Fibroblast of skin of back (primary cell): Measurements from ENCODE around the gene SAMD15. TPM values are rescaled to one million over a fixed set of nuclear protein-coding genes. Genes with fewer than 3 reads are reported as not detected.
"Not testable (repeated sequence)": the region's sequence is repeated elsewhere in the genome, so short reads cannot be mapped to it uniquely, and the experiment has no call there.

Experiments
- DNase-seq: peaks from one replicate; pipeline ENCODE4 v3.0.0-alpha.2; 2013
- polyA plus RNA-seq, 2 experiments: library from polyadenylated mRNA; unstranded; fragments of 120-200 nt; gene quantifications; one replicate each; pipeline ENCODE4 v1.2.1, GENCODE V29; 2013; ENCODE audit not compliant: insufficient read length in 2 of 2

The SAMD15 gene
- polyA plus RNA-seq (2013, experiment 1 of 2; ENCODE audit: insufficient read length), result 0.74 TPM
- 0.37 TPM for polyA plus RNA-seq (2013, experiment 2 of 2; ENCODE audit: insufficient read length)

- DNase-seq, result peak; percentile 82
These were observed at the start of gene SAMD15, which contains the start of gene TMED8 for GRCh38 chr14:77376771-77377501. TSS of gene SAMD15 (plus strand) at chr14:77377379. CDS start at chr14:77377419, 40 bp downstream. TSS of gene TMED8 (minus strand) at chr14:77377094. CDS start at chr14:77377053, 41 bp downstream.

GRCh38 chr14:77329872-77330271 is 47.3 kb upstream of the SAMD15 start:
- no peak for DNase-seq

DNA sequence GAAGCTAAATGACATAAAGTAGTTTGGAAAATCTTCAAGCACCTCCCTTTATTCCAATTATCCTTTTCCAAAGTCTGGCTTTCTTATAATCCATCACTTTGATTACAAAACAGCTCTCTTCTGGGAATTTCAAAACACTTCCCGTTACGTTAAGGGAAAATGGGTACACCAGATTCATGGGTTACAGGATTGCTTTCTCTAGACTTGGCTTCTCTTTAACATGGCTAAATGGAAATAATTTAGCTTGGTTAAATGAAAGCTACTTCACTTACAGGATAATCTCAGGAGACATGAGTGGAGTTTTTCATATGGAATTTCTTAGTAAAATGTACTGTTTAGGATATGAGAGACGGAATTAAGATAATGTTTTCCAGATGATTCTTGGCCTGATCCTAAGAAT is 41.6 kb upstream of the SAMD15 start:
- DNase-seq, result no peak

DNA sequence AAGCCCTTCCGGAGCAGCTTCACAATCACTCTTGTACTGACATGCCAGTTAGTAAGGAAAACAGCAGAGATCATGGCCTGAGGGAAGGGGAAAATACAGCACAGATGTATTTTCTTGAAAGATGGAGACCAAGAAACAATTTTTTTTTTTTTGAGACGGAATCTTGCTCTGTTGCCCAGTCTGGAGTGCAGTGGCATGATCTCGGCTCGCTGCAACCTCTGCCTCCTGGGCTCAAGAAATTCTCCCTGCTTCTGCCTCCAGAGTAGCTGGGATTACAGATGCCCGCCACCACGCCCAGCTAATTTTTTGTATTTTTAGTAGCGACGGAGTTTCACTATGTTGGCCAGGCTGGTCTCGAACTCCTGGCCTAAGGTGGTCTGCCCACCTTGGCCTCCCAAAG is 39.9 kb upstream of the SAMD15 start:
- not testable (repeated sequence) for DNase-seq

DNA sequence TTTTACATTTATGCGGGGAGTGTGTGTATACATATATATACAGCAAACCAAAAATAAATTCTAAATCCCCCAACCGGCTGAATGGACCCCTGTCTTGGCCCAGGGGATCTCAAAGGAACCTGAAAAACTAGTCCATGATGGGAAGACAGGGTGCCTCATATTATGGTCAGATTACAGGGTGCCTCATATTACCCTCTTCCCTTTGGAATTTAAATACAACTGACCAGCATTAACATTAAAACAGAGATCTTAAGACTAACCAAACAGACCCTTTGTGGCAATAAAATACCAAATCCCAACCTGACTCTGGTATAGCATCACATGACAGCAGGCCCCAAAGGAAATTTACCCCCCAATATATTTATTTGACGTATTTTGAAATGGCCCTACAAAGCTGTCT is 39.3 kb upstream of the SAMD15 start:
- DNase-seq, result no peak

DNA sequence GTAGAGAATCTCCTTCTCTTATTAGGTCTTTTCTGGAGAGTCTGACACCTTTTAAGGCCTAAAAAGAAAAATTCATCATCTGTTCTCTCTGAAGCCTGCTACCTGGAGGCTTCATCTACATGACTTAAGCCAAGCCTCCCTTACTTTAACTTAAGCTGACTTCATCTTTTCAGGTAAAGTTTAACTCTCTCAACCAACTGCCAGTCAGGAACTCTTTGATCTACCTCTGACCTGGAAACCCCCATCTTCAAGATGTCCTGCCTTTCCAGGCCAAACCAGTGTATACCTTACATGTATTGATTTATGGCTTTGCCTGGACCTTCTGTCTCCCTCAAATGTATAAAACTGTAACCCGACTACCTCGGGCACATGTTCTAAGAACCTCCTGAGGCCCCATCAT is 38.9 kb upstream of the SAMD15 start:
- no peak for DNase-seq

DNA sequence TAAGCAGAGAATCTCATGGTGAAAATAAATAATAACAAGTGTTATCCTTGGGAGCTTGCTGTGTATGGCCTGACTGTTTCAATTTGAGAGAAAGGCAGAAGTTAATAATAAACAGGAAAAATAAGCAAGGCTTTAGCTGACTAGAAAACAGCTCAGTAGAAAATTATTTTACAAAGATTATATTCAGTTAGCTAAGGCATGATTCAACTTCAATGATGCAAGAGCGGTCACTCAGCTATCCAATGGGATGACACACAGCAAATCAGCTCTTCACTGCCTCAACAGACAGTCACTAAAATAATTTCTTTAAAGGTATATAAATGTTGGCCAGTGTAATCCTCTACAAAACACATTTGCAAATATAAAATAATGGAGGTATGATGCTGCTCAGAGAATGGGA is 37.8 kb upstream of the SAMD15 start:
- peak; percentile 39 for DNase-seq

DNA sequence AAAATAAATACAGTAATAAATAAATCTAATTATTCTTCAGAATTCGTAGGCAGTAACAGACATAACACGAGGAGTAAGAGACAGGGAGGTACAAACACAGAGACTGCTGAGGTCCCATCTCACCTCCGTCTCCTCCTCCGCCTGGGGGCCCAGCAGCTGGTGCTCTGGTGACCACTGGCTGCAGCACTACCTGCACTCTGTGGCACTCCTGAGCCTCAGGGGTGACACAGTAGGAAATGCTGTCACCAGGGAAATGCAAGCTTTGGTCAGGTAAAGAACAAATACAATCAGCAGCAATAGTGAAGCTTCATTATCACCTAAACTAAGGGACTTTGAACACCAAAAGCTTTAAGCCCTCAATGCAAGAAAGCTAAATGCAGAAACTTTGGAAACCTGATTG is 36.8 kb upstream of the SAMD15 start:
- no peak for DNase-seq

DNA sequence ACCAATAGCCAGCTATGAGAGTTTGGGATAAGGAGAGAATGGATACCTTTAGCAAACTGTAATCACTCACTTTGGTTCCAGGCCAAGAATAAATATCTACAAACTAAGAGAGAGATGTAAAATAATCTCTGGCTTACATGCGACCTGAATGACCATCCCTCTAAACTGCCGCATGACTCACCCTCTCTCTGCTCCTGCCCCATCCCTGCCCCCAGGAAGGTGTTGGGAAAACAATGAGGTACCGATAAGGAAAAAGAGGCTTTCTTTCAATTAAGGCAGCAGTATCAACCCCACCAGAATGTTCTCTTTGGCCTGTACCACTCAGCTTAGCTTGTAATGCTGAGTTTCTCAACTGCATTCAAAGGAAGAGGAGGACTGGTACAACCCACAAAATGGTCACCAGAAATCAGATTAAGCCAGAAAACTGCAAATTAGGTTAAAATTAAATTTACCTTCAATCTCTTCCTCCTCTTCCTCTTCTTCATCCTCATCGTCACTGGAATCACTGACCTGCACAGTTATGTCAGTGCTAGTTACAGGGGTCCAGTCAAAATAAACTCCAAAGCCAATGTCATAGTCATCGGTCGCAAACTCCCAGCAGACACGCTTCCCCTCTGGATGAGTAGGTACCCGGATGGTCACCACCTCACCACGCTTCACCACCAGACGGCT is 34.3 kb upstream of the SAMD15 start:
- no peak for DNase-seq

- no peak for DNase-seq
These were observed 33.5 kb upstream of the SAMD15 start for GRCh38 chr14:77343662-77344061.

DNA sequence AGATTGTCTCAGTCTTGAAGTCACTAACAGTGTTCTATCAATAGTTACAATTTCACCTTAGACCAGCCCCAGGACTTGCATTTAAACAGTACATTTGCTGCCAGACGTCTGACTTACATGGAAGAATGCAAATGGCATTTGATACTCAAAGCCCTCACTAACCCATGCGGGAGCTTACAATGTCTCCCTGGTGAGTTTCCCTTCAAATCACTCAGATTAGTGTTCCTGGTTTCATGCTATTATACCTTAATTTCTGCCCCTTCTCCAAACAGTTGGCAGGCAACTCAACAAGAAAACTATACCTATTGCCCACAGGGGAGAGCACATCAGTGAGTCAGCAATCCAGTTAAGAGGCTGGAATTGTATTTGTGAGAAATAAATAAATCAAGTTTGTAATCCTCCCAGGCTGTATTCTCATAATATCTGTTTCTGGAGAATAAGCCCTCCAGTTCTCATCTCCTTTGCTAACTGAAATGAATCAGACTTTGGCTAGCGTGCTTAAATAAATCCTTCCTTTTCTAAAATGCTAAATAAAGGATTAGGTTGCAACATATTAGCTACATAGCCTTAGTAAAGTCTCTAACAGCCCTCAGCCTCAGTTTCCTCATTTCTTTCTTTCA is 32.7 kb upstream of the SAMD15 start:
- no peak for DNase-seq

DNA sequence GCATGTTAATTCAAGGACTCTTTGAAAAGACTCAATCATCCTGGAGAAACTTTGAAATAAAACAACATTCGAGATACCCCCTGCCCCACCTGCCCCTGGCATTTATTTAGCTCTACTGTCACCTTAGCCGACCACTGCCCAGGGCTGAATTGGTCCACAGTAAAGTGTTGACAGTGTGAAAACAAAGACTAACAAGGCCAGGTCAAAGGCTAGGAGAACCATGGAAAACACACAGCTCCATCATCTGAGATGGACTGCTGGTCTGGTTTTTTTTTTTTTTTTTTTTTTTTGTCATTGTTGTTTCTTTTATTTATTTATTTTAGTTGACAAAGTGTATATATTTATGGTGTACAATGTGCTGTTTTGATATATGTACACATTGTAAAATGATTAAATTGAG is 30.7 kb upstream of the SAMD15 start:
- no peak for DNase-seq

GRCh38 chr14:77347751-77348150 is 29.4 kb upstream of the SAMD15 start:
- no peak for DNase-seq

GRCh38 chr14:77353469-77354141 is 23.6 kb upstream of the SAMD15 start:
- no peak for DNase-seq

GRCh38 chr14:77355811-77356210 is 21.4 kb upstream of the SAMD15 start:
- no peak for DNase-seq

DNA sequence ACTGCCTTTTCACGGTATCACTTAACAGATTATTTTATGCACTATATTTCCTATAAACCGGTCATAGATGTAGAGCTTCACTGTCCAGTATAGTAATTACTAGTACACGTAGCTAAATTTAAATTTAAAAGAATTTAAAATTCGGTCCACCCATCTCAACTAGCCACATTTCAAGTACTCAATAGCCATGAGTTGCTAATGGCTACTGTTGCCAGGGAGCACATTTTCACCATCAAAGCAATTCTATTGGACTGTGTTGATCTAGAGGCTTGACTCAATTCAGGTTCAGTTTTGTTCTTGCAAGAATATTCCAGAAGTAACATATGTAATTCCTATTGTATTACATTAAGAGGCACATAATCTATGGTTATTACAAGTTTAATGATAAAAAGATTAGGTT is 20.3 kb upstream of the SAMD15 start:
- no peak for DNase-seq

DNA sequence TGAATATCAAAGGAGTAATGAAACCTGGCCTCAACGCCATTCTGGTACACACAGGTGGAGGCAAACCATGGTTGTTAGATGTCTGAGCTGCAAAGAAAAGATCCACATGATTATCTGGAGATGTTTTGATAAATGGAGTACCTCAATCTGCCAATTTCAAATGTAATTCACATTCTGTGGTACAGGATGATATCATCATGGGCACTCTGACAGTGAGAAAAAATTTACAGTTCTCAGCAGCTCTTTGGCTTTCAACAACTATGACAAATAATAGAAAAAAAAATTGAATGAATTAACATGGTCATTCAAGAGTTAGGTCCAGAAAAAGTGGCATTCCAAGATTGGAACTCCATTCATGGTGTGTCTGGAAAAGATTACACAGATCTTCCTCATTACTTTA is 17.6 kb upstream of the SAMD15 start:
- no peak for DNase-seq

GRCh38 chr14:77364146-77364545 is 13.0 kb upstream of the SAMD15 start:
- DNase-seq, result no peak

GRCh38 chr14:77369285-77369684 is 7.9 kb upstream of the SAMD15 start:
- DNase-seq, result no peak

DNA sequence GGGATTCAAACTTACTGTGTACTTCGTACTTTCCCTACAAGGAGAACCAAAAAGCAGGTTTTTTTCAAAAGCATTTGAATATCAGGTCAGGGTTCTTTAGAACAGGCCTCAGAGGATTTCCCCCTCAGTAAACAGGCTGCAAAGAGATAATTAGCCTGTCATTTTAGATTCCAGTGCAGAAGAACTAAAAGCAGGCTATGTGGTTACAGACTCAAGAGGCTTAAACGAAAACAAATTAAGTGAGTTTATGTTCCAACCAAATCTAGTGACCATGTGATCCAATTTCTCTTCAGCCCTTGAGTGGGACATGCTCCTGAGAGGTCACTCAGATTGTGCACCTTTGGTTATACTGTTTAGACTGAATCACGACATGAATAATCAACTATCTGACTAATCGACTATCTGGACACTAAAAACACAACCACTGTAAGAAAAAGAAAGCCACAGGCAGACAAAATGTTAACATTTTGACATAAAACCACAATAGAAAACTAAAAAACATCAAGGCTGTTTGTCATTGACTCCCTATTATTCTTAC is 4.8 kb upstream of the SAMD15 start:
- DNase-seq, result no peak

DNA sequence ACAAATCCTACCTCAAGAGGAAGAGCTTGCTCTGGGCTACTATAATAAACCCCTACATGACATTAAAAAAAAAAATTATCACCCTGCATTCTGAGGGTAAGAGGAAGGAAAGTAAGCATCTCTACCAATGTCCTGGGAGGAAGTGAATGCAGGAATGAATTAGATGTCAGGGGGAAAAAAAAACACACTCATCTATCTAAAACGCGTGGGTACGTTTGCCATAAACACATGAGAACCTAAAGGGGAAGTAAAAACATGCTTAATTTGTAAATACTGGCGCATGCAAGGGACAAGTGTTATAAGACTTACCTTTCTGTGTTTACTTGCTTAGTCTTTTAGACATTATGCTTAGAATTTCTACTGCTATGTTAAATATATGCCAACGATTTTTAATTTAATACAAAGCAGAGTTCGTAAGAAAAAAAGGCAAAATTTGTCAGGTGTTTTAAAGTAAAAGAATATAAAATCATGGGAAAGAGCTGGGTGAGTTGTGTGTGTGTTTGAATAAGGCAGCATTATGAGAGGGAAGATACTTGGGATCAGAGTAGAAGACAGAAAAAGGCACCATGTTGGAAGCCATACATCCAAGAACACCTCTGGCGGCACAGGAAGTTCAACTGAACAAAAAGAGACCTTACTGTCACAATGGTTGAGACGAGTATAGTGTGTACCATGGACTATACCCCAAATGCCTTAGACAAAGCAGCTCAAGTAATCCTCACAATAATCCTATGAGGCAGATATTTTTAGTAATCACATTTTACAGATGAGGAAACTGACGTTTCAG is 1.8 kb upstream of the SAMD15 start:
- DNase-seq, result no peak
